Effector CD8-positive, alpha-beta T cell (primary cell): ENCODE measurements around the gene CCDC87.
"Not testable (repeated sequence)": the region's sequence is repeated elsewhere in the genome, so short reads cannot be mapped to it uniquely, and the experiment has no call there.

Source experiments
- DNase-seq: peaks from one replicate; lab custom pipeline; 2025; lab: John Stamatoyannopoulos, UW

The CCDC87 gene

GRCh38 chr11:66555416-66555815 lies 37.4 kb downstream of the CCDC87 start:
- DNase-seq: no peak

- no peak for DNase-seq
Observed at GRCh38 chr11:66554602-66555001, 38.3 kb downstream of the CCDC87 start.

GRCh38 chr11:66550887-66551286 lies 42.0 kb downstream of the CCDC87 start:
- no peak for DNase-seq

- DNase-seq: no peak
Observed at GRCh38 chr11:66549696-66550095, 43.2 kb downstream of the CCDC87 start.

GRCh38 chr11:66548774-66549630 lies 43.9 kb downstream of the CCDC87 start:
- DNase-seq: no peak

- no peak for DNase-seq
Observed at GRCh38 chr11:66548041-66548440, 44.8 kb downstream of the CCDC87 start.

- no peak for DNase-seq
Observed at GRCh38 chr11:66547662-66548009, 45.2 kb downstream of the CCDC87 start.

- no peak for DNase-seq
Observed at GRCh38 chr11:66546966-66547661, 45.7 kb downstream of the CCDC87 start.

- no peak for DNase-seq
Observed at GRCh38 chr11:66546368-66546965, 46.4 kb downstream of the CCDC87 start, which contains the start of gene ACTN3. ACTN3 (plus strand) TSS chr11:66546903; CDS start chr11:66546938, 35 bp downstream.

- peak; percentile 79 for DNase-seq
Observed at GRCh38 chr11:66545701-66546367, 47.0 kb downstream of the CCDC87 start, which contains the start of gene ZDHHC24. ZDHHC24 (minus strand) TSS chr11:66546048; CDS start chr11:66546003, 45 bp downstream.

GRCh38 chr11:66544952-66545351 lies 47.9 kb downstream of the CCDC87 start:
- DNase-seq: not testable (repeated sequence)

- DNase-seq: peak; percentile 40
Observed at GRCh38 chr11:66543263-66544107, 49.4 kb downstream of the CCDC87 start.

- no peak for DNase-seq
Observed at GRCh38 chr11:66542362-66542761, 50.5 kb downstream of the CCDC87 start.

- DNase-seq: no peak
Observed at GRCh38 chr11:66541892-66542291, 51.0 kb downstream of the CCDC87 start.

GRCh38 chr11:66540598-66540997 lies 52.3 kb downstream of the CCDC87 start:
- DNase-seq: not testable (repeated sequence)
